GM19467 (cell line): Measurements from ENCODE around the gene SIKE1.
"Not testable (repeated sequence)": the region's sequence is repeated elsewhere in the genome, so short reads cannot be mapped to it uniquely, and the experiment has no call there.

ENCODE experiments used
- ATAC-seq: cut with Tn5 transposase; IDR thresholded peaks from one replicate; pipeline ENCODE4 v1.9.1; 2021; ENCODE audit warnings: mild to moderate bottlenecking, moderate library complexity; ENCODE audit not compliant: unreplicated experiment

SIKE1 gene

GRCh38 chr1:114780344-114781226, at the start of gene SIKE1:
Gene SIKE1 (minus strand): TSS chr1:114780685. CDS start chr1:114780607, 78 bp downstream.
- ATAC-seq, result peak; percentile 99

- ATAC-seq, result not testable (repeated sequence)
Measured at GRCh38 chr1:114830075-114830474, 49.6 kb upstream of the SIKE1 start.

GRCh38 chr1:114828251-114828650, 47.8 kb upstream of the SIKE1 start:
- no peak for ATAC-seq

- no peak for ATAC-seq
Measured at GRCh38 chr1:114821978-114822377, 41.5 kb upstream of the SIKE1 start.

GRCh38 chr1:114820392-114820791, 39.9 kb upstream of the SIKE1 start:
- ATAC-seq, result no peak

GRCh38 chr1:114819869-114820268, 39.4 kb upstream of the SIKE1 start:
- no peak for ATAC-seq

GRCh38 chr1:114804449-114804848, 24.0 kb upstream of the SIKE1 start:
- ATAC-seq, result not testable (repeated sequence)

- ATAC-seq, result peak; percentile 66
Measured at GRCh38 chr1:114803001-114803400, 22.5 kb upstream of the SIKE1 start.

GRCh38 chr1:114794038-114794437, 13.6 kb upstream of the SIKE1 start:
- no peak for ATAC-seq

GRCh38 chr1:114790581-114790980, 10.1 kb upstream of the SIKE1 start:
- not testable (repeated sequence) for ATAC-seq

GRCh38 chr1:114786440-114786839, 6.0 kb upstream of the SIKE1 start:
- not testable (repeated sequence) for ATAC-seq

- ATAC-seq, result no peak
Measured at GRCh38 chr1:114782476-114782875, 2.0 kb upstream of the SIKE1 start.

GRCh38 chr1:114779722-114780121, 763 bp downstream of the SIKE1 start:
- no peak for ATAC-seq

GRCh38 chr1:114776726-114777125, 3.8 kb downstream of the SIKE1 start:
- not testable (repeated sequence) for ATAC-seq

GRCh38 chr1:114771992-114772391, 8.5 kb downstream of the SIKE1 start:
- ATAC-seq, result no peak

- no peak for ATAC-seq
Measured at GRCh38 chr1:114770989-114771388, 9.5 kb downstream of the SIKE1 start.

- ATAC-seq, result no peak
Measured at GRCh38 chr1:114764689-114765088, 15.8 kb downstream of the SIKE1 start.

- no peak for ATAC-seq
Measured at GRCh38 chr1:114758256-114758832, 22.1 kb downstream of the SIKE1 start.

GRCh38 chr1:114757455-114758255, 22.8 kb downstream of the SIKE1 start, which contains the start of gene CSDE1:
Gene CSDE1 (minus strand): TSS chr1:114757984. CDS start chr1:114739890, 18,094 bp downstream.
- ATAC-seq, result peak; percentile 84

- peak; percentile 2 for ATAC-seq
Measured at GRCh38 chr1:114756949-114757454, 23.5 kb downstream of the SIKE1 start.
